SK-N-SH treated with all-trans-retinoic acid at 6 μM for 48 hours (cell line): Measurements from ENCODE around the gene SLC2A6.

Experiments
- BACH2 ChIP-seq: fragments of 250-450 bp; sonication (Bioruptor Pico); IDR thresholded peaks from 2 replicates; pipeline ENCODE4 v1.9.0; 2021; ENCODE audit warnings: mild to moderate bottlenecking, borderline replicate concordance
- ISL1 ChIP-seq: fragments of 250-450 bp; sonication (Bioruptor Pico); IDR thresholded peaks from 2 replicates; pipeline ENCODE4 v2.1.2; 2022; ENCODE audit warnings: mild to moderate bottlenecking, moderate library complexity
- OSR1 ChIP-seq: fragments of 250-450 bp; sonication (Bioruptor Pico); IDR thresholded peaks from 2 replicates; pipeline ENCODE4 v1.8.0; 2022; ENCODE audit warnings: moderate library complexity, mild to moderate bottlenecking, inconsistent platforms
- SNAI2 ChIP-seq: fragments of 250-450 bp; sonication (Bioruptor Pico); IDR thresholded peaks from 2 replicates; pipeline ENCODE4 v1.5.0; 2020; ENCODE audit warnings: mild to moderate bottlenecking, moderate library complexity
- TCF4 ChIP-seq: fragments of 250-450 bp; sonication (Bioruptor Pico); IDR thresholded peaks from 2 replicates; pipeline ENCODE4 v1.8.0; 2021; ENCODE audit warnings: mild to moderate bottlenecking, moderate library complexity, borderline replicate concordance
- ZFP3 ChIP-seq: fragments of 250-450 bp; sonication (Bioruptor Pico); IDR thresholded peaks from 2 replicates; pipeline ENCODE4 v1.5.0; 2020; ENCODE audit warnings: mild to moderate bottlenecking, moderate library complexity
- TF ChIP-seq, protein P1 (sequence below): fragments of 250-450 bp; sonication (Bioruptor Pico); IDR thresholded peaks from 2 replicates; pipeline ENCODE4 v1.5.1; 2020; ENCODE audit warnings: low read depth, mild to moderate bottlenecking, moderate library complexity
- TF ChIP-seq, protein P2 (sequence below): fragments of 250-450 bp; sonication (Bioruptor Pico); IDR thresholded peaks from 2 replicates; pipeline ENCODE4 v1.8.0; 2020; ENCODE audit warnings: mild to moderate bottlenecking, moderate library complexity, borderline replicate concordance
- TF ChIP-seq, protein P3 (sequence below): fragments of 250-450 bp; sonication (Bioruptor Pico); IDR thresholded peaks from 2 replicates; pipeline ENCODE4 v1.8.0; 2021; ENCODE audit warnings: low read depth, mild to moderate bottlenecking, moderate library complexity, borderline replicate concordance
- TF ChIP-seq, protein P4 (sequence below): fragments of 250-450 bp; sonication (Bioruptor Pico); IDR thresholded peaks from 2 replicates; pipeline ENCODE4 v1.5.1; 2021; ENCODE audit warnings: mild to moderate bottlenecking, moderate library complexity

DNA sequence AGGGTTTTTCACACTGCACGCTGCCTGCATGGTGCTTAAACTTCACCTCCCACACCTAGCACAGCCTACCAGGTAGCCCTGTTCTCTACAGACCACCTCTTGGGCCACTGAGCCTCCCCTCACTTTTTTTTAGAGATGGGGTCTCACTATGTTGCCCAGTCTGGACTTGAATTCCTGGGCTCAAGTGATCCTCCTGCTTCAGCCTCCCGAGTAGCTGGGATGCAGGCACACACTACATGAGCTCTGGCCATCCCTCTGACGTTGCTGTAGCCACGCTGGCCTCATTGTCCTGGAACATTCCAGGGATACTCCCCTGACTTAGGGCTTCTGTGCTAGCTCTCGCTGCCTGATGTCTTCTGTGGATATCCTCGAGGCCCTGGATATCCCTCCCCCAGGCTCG is 26.3 kb downstream of the SLC2A6 start:
- TF ChIP-seq SNAI2 (CRISPR knock-in tag) (no peak), ZFP3 (CRISPR knock-in tag) (no peak), ISL1 (CRISPR knock-in tag) (no peak), TCF4 (CRISPR knock-in tag) (no peak), BACH2 (no peak), OSR1 (CRISPR knock-in tag) (no peak)
- TF ChIP-seq, protein P1, sequence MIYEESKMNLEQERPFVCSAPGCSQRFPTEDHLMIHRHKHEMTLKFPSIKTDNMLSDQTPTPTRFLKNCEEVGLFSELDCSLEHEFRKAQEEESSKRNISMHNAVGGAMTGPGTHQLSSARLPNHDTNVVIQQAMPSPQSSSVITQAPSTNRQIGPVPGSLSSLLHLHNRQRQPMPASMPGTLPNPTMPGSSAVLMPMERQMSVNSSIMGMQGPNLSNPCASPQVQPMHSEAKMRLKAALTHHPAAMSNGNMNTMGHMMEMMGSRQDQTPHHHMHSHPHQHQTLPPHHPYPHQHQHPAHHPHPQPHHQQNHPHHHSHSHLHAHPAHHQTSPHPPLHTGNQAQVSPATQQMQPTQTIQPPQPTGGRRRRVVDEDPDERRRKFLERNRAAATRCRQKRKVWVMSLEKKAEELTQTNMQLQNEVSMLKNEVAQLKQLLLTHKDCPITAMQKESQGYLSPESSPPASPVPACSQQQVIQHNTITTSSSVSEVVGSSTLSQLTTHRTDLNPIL (CRISPR knock-in tag), result no peak
- TF ChIP-seq, protein P2, sequence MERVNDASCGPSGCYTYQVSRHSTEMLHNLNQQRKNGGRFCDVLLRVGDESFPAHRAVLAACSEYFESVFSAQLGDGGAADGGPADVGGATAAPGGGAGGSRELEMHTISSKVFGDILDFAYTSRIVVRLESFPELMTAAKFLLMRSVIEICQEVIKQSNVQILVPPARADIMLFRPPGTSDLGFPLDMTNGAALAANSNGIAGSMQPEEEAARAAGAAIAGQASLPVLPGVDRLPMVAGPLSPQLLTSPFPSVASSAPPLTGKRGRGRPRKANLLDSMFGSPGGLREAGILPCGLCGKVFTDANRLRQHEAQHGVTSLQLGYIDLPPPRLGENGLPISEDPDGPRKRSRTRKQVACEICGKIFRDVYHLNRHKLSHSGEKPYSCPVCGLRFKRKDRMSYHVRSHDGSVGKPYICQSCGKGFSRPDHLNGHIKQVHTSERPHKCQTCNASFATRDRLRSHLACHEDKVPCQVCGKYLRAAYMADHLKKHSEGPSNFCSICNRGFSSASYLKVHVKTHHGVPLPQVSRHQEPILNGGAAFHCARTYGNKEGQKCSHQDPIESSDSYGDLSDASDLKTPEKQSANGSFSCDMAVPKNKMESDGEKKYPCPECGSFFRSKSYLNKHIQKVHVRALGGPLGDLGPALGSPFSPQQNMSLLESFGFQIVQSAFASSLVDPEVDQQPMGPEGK (CRISPR knock-in tag), result no peak
- TF ChIP-seq, protein P3, sequence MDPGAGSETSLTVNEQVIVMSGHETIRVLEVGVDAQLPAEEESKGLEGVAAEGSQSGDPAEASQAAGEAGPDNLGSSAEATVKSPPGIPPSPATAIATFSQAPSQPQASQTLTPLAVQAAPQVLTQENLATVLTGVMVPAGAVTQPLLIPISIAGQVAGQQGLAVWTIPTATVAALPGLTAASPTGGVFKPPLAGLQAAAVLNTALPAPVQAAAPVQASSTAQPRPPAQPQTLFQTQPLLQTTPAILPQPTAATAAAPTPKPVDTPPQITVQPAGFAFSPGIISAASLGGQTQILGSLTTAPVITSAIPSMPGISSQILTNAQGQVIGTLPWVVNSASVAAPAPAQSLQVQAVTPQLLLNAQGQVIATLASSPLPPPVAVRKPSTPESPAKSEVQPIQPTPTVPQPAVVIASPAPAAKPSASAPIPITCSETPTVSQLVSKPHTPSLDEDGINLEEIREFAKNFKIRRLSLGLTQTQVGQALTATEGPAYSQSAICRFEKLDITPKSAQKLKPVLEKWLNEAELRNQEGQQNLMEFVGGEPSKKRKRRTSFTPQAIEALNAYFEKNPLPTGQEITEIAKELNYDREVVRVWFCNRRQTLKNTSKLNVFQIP, result no peak
- TF ChIP-seq, protein P4, sequence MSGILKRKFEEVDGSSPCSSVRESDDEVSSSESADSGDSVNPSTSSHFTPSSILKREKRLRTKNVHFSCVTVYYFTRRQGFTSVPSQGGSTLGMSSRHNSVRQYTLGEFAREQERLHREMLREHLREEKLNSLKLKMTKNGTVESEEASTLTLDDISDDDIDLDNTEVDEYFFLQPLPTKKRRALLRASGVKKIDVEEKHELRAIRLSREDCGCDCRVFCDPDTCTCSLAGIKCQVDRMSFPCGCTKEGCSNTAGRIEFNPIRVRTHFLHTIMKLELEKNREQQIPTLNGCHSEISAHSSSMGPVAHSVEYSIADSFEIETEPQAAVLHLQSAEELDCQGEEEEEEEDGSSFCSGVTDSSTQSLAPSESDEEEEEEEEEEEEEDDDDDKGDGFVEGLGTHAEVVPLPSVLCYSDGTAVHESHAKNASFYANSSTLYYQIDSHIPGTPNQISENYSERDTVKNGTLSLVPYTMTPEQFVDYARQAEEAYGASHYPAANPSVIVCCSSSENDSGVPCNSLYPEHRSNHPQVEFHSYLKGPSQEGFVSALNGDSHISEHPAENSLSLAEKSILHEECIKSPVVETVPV (CRISPR knock-in tag), result no peak
